ENCODE data around the gene MC1R.
A peak's percentile ranks its signal among the peaks of the same experiment; 100 is the strongest.

MC1R gene

GRCh38 chr16:89936034-89936433 is 17.4 kb downstream of the MC1R start:
- no peak for DNase-seq

DNA sequence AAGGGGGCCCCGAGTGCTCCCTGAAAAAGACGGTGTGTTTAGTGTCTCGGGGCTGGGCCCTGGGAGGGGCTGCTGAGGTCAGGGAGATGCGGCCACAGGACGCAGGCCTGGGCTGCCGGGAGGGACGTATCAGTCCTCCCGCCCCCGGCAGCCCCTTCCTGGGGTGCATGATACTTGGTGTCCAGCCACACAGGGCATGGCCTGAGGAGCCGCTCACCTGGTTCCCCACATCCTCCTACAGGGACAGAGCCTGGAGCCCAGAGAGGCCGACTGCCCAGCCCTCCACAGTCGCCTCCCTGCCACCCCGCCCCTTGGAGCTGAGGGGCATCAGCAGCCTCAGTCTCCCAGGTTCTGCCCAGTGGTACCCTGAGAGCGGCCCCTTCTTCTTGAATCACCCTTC is 17.8 kb downstream of the MC1R start:
- DNase-seq = no peak

DNA sequence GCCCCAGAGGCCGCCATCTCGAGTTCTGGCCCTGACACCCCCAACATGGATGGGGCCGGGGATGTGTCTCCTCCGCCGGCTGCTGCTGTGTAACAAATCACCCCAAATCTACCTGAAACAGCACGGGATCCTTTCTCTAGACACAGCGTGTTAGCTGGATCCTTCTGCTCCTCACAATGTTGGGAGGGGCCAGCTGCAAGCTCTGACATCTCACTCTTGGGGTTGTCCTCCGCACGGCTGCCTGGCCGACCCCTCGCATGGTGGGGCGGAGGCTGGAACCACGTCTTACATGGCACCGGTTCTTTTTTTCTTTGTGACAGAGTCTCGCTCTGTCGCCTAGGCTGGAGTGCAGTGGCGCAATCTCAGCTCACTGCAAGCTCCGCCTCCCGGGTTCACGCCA is 18.3 kb downstream of the MC1R start:
- no peak for DNase-seq

GRCh38 chr16:89938175-89938885 is 19.7 kb downstream of the MC1R start:
- DNase-seq = no peak

GRCh38 chr16:89944773-89945172 is 26.1 kb downstream of the MC1R start:
- no peak for DNase-seq

- peak; percentile 54 for DNase-seq
Observed at GRCh38 chr16:89945654-89946053, 27.0 kb downstream of the MC1R start.

GRCh38 chr16:89946515-89946914 is 27.9 kb downstream of the MC1R start:
- DNase-seq = no peak

GRCh38 chr16:89949121-89949742 is 30.6 kb downstream of the MC1R start:
- DNase-seq = no peak

DNA sequence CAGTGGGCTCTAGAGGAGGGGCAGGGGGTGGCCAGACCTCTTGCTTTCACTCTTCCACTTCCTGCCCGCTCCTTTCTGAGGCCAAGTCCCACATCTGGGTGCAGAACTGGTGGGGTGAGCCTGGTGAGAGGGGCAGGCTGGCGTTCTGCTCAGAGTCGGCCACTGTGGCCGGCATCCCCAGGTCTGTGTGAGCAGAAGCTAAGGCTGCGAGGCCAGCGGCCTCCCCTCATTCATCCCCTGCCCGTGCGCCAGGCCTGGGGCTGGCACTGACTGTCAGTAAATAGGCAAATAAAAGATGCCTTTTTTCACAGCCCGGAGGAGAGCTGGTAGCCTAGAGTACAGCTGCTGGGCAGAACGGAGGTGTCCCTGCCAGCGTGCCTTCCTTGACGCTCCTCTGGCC is 31.1 kb downstream of the MC1R start:
- no peak for DNase-seq

DNA sequence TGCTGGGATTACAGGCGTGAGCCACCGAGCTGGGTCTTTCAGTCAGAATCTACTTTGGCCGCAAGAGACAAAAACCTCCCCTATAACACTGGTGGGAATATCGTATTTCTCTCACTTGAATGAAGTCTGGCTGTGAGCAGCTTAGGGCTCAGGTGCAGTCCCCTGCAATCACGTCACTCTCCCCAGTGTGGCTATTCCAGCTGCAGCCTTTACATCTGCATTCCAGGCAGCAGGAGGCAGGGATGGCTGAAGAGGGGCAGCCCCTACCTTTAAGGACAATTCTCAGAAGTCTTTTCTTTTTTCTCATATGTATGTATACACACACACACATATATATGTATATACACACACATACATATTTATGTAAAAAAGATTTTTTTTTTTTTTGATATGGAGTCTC is 32.8 kb downstream of the MC1R start:
- DNase-seq = no peak

- DNase-seq = no peak
Observed at GRCh38 chr16:89952049-89952448, 33.4 kb downstream of the MC1R start.

- DNase-seq = no peak
Observed at GRCh38 chr16:89952551-89952950, 33.9 kb downstream of the MC1R start.

DNA sequence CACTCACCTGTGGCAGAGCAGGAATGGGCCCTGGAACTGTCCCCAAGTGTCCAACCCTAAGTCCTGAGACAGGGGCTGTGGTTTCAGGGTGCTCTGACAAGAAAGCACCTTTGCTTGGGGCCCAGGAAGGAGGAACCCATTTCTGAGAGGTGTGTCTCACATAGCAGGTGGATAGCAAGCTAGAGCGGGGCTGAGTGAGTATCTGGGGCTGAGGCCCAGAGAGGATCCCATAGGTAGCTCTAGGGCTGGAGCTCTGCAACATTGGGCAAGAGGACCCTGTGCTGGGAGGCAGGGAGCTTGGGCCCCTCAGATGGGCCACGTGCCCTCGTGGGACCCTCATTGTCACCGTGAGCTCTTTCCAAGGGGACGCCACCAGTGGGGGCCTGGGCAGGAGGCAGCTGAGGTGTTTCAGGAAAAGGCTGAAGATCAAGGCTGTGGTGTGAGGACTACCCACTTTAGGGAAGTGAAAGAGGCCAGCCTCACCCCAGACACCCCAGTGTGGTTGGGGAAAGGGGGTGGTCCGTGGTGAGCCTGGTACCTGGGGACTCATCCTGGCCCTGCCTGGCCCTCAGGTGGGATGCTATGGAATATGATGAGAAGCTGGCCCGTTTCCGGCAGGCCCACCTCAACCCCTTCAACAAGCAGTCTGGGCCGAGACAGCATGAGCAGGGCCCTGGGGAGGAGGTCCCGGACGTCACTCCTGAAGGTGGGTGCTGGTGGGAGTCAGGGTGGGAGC is 35.2 kb downstream of the MC1R start:
- no peak for DNase-seq

- no peak for DNase-seq
Observed at GRCh38 chr16:89954462-89954861, 35.8 kb downstream of the MC1R start.

DNA sequence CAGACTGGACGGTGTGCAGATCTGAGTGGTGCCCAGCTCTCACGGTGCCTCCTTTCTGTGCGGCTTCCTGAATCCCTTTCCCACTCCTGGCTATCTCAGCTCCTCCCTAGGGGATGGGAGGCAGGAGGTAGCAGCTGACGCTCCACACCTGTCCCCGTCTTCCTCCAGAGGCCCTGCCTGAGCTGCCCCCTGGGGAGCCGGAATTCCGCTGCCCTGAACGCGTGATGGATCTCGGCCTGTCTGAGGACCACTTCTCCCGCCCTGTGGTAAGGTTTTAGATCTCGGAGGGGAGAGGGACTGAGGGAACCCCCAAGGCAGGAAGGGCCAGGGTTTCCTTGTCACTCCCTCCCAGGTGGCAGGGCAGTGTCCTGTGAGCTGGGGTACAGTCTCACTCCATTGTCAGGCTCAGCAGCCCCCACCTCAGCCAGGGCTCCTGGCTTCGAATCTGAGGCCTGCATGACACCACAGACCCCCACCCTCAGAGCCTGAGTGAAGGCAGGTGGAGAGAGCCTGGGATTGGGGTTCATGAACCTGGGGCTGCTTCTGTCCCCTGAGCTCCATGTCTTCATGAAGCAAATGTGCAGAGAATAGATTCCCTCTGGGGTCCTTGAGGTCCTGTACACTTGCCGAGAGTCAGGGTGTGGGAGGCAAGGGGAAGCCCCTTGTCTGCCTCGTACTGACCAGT is 36.5 kb downstream of the MC1R start:
- DNase-seq = no peak

DNA sequence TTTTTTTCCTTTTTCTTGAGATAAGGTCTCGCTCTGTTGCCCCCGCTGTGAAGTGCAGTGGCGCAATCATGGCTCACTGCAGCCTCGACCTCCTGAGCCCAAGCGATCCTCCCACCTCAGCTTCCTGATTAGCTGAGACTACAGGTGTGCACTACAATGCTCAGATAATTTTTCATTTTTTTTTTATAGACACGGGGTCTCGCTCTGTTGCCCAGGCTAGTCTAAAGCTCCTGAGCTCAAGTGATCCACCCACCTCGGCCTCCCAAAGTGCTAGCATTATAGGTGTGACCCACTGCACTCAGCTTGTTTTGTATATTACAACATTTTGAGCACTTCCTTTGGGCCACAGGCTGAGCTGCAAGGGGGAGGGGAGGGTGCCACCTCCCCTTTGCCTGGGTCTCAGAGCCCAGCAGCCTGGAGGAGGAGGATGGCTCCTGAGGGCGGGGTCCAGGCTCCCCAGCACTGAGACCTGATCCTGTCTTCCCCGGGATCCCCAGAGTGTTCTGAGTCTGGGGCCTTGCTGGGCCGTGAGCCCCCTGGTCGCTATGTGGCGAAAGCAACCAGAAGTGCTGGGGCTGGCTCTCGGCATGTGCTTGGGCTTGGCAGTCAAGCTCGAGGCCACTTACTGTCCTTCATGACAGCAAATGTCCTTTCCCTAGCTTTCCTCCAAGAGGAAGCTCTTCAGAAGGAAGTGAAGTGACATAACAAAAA is 38.0 kb downstream of the MC1R start:
- no peak for DNase-seq

- DNase-seq = no peak
Observed at GRCh38 chr16:89957216-89957785, 38.6 kb downstream of the MC1R start.

DNA sequence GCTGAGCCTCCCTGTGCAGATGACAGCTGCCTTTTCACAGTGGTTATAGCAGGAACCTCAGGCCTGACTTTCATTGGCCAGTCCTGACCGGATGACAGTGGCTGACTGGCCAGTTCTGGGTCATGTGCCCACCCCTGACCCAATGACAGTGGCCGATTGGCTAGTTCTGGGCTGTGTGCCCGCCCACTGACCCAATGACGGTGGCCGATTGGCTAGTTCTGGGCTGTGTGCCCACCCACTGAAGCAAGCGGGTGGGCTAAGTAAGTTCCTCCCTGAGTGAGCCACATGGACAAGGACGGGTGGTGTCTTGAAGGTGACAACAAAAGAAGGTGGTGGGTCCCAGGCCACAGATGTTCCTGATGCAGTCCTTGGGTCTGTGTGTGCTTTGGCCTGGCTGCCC is 39.4 kb downstream of the MC1R start:
- no peak for DNase-seq

DNA sequence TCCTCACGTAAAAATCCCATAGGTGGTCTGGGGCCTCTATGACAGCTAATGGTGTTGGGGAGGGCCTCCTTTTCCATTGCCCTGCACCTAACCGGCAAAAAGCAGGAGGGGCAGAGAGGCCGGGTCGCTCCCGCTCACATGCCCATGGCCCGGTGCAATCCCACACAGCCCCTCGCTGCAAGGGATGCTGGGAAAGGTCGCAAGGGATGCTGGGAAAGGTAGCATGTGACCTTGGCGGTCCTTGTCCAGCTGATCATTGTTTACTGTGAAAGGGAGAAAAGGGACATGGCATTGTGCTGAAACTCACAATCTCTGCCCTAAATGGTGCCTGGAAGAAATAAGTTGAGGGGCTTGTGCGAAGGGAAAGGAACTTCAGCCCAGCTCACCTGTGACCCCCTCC is 39.9 kb downstream of the MC1R start:
- DNase-seq = no peak

- no peak for DNase-seq
Observed at GRCh38 chr16:89960966-89961365, 42.3 kb downstream of the MC1R start.

DNA sequence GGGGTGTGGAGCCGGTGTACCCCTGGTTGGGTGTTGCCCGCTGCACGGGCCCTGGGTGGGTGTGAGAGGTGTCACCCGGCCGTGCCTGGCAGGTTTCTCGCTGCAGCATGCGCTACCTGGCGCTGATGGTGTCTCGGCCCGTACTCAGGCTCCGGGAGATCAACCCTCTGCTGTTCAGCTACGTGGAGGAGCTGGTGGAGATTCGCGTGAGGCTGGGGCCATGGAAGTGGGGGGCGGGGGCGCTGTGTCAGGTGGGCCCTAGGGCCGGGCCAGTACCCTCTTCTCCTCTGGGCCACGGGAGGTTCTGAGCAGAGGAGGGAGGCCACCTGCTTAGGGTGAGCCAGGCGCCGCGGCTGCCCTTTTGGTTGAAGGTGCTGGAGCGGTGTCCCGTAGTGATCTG is 43.3 kb downstream of the MC1R start:
- no peak for DNase-seq

DNA sequence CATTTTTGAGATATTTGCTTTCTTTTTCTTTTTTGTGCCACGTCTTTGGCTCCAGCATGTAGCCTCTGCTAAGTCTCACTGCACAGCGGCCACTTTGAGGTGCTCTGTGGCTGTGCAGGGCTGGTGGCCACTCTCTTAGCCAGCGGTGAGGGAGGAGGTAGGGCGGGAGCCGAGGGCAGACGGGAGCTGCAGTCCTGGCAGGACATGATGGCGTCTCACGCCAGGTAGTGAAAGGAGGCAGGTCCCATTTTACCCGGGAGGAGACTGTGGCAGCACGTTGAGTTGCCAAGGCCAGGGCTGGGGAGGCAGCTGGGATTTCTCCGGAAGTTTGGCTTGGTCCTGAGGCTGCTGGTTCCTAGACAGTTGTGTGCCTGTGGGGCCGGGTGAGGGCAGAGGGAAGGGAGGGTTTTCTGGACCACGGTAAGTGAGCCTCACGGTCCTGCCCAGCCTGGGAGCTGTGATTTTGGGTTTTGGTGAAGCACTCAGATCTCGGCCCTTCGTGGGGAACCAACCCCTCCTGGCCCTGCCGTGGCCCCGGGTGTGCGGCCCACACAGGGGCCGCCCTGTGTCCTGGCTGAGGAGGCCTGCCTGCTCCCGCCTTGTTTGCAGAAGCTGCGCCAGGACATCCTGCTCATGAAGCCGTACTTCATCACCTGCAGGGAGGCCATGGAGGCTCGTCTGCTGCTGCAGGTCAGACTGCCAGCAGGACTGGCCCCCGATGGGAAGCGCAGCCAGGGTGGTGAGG is 44.3 kb downstream of the MC1R start:
- DNase-seq = no peak
